Measurements from ENCODE around the gene TCHP.

TCHP gene

DNA sequence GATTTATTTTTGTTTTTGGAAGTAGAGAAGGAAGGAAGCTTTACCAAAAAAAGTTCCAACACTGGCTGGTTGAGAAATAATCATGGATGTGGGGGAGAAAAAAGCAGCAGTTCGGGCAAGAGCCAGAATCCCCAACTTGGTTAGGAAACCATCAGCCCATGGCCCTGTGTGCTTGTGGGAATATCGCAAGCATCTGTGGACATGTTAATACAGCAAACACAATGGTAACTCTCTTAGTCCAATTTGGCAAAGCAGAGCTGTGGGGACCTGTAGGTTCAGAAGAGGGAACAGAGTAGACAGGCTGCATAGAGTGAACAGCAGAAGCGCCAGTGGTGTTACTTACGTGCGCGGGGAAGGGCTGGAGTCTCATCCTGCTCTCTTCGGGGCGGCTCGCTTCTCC lies 46.8 kb downstream of the TCHP start:
- H3K4me1 ChIP-seq (ENCODE audit: insufficient read depth, poor library complexity, severe bottlenecking), result peaks cover 6% of the 10 kb centered on the region
- H3K9me3 ChIP-seq (ENCODE audit: severe bottlenecking), result no peaks in the 10 kb centered on the region
- DNase-seq (ENCODE audit: low spot score) (no peak), ATAC-seq (ENCODE audit: low read depth) (no peak)
- TF ChIP-seq, protein P1, sequence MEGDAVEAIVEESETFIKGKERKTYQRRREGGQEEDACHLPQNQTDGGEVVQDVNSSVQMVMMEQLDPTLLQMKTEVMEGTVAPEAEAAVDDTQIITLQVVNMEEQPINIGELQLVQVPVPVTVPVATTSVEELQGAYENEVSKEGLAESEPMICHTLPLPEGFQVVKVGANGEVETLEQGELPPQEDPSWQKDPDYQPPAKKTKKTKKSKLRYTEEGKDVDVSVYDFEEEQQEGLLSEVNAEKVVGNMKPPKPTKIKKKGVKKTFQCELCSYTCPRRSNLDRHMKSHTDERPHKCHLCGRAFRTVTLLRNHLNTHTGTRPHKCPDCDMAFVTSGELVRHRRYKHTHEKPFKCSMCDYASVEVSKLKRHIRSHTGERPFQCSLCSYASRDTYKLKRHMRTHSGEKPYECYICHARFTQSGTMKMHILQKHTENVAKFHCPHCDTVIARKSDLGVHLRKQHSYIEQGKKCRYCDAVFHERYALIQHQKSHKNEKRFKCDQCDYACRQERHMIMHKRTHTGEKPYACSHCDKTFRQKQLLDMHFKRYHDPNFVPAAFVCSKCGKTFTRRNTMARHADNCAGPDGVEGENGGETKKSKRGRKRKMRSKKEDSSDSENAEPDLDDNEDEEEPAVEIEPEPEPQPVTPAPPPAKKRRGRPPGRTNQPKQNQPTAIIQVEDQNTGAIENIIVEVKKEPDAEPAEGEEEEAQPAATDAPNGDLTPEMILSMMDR (IDR thresholded peaks at IDR 0.05; ENCODE audit: poor library complexity, severe bottlenecking), result no peak
- no peaks in the 10 kb centered on the region for H3K27me3 ChIP-seq (ENCODE audit: insufficient read depth, poor library complexity, severe bottlenecking)
- H3K36me3 ChIP-seq (ENCODE audit: low read depth), result peaks cover 54% of the 10 kb centered on the region
- no peak overlapping the region for H3K27ac ChIP-seq (ENCODE audit: poor library complexity, severe bottlenecking)
- no peak overlapping the region for H3K4me3 ChIP-seq (ENCODE audit: severe bottlenecking)

DNA sequence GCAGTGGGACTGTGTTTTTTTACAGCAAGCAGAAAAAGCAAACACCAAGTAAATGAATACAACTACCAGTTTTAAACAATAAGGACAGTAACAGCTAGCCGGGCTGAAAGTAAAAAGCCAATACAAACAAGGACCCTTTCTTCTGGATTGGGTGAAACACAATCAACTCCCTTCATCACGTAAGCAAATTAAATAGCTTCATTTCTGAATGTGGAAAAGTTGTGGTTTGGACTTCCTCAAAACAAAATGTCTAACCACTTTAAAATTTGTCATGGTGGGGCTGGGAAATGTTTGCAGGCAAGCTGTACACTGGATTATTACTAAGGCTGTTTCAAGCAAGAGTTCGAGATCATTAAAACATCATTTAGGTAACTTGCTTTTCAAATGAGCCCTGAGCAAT lies 47.4 kb downstream of the TCHP start:
- peaks cover 61% of the 10 kb centered on the region for H3K36me3 ChIP-seq (ENCODE audit: low read depth)
- no peak overlapping the region for H3K4me3 ChIP-seq (ENCODE audit: severe bottlenecking)
- TF ChIP-seq, protein P1 (IDR thresholded peaks at IDR 0.05; ENCODE audit: poor library complexity, severe bottlenecking), result no peak
- no peaks in the 10 kb centered on the region for H3K9me3 ChIP-seq (ENCODE audit: severe bottlenecking)
- peaks cover 6% of the 10 kb centered on the region for H3K4me1 ChIP-seq (ENCODE audit: insufficient read depth, poor library complexity, severe bottlenecking)
- ATAC-seq (ENCODE audit: low read depth) (no peak), DNase-seq (ENCODE audit: low spot score) (no peak)
- H3K27ac ChIP-seq (ENCODE audit: poor library complexity, severe bottlenecking), result no peak overlapping the region
- H3K27me3 ChIP-seq (ENCODE audit: insufficient read depth, poor library complexity, severe bottlenecking), result no peaks in the 10 kb centered on the region

DNA sequence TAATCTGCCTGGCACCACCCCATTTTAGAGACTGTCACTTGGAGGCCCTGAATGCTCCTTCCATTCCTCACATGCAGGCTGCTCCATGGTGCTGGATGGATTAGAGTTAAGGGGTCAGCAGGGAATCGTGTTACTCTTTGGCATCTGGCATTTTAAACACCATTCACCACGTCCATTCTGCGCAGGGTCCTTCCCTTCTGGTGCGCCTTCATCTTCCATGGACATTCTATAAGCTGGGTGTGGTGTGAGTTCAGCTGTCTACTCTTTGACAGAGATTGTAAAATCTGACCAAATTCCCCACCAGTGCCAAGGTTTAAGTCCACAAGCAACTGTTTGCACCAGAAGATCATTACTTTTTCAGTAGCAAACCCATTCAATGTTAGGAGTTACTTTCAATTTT lies 48.3 kb downstream of the TCHP start:
- no peak for ATAC-seq (ENCODE audit: low read depth)
- H3K9me3 ChIP-seq (ENCODE audit: severe bottlenecking), result no peaks in the 10 kb centered on the region
- H3K4me1 ChIP-seq (ENCODE audit: insufficient read depth, poor library complexity, severe bottlenecking), result peaks cover 6% of the 10 kb centered on the region
- DNase-seq (ENCODE audit: low spot score), result no peak
- H3K27me3 ChIP-seq (ENCODE audit: insufficient read depth, poor library complexity, severe bottlenecking), result no peaks in the 10 kb centered on the region
- peaks cover 69% of the 10 kb centered on the region for H3K36me3 ChIP-seq (ENCODE audit: low read depth)
- H3K4me3 ChIP-seq (ENCODE audit: severe bottlenecking), result no peak overlapping the region
- no peak overlapping the region for H3K27ac ChIP-seq (ENCODE audit: poor library complexity, severe bottlenecking)
- TF ChIP-seq, protein P1 (IDR thresholded peaks at IDR 0.05; ENCODE audit: poor library complexity, severe bottlenecking), result no peak

DNA sequence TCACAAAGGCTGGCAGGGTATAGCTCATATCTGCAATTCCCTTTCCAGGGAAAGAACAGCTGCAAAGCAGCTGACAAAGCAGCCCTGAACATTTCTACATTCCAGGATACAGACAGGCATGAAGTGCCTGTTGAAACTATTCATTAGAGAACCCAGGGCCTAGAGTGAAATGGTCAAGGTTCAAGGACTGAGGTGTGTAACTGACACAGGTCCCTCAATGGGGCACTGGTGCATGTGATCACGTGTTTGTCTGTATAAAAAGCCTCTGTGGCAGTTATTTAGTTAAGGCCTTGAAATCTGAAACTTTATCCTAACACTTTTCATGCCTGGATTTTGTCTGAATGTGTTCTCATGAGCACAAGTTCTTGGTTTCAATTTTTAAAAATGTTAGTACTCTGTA lies 49.0 kb downstream of the TCHP start:
- Histone ChIP-seq H3K27ac (ENCODE audit: poor library complexity, severe bottlenecking) (no peak overlapping the region), H3K4me3 (ENCODE audit: severe bottlenecking) (no peak overlapping the region), H3K36me3 (ENCODE audit: low read depth) (peaks cover 73% of the 10 kb centered on the region), H3K9me3 (ENCODE audit: severe bottlenecking) (no peaks in the 10 kb centered on the region), H3K4me1 (ENCODE audit: insufficient read depth, poor library complexity, severe bottlenecking) (peaks cover 6% of the 10 kb centered on the region), H3K27me3 (ENCODE audit: insufficient read depth, poor library complexity, severe bottlenecking) (no peaks in the 10 kb centered on the region)
- DNase-seq (ENCODE audit: low spot score), result no peak
- TF ChIP-seq, protein P1 (IDR thresholded peaks at IDR 0.05; ENCODE audit: poor library complexity, severe bottlenecking), result no peak
- no peak for ATAC-seq (ENCODE audit: low read depth)

DNA sequence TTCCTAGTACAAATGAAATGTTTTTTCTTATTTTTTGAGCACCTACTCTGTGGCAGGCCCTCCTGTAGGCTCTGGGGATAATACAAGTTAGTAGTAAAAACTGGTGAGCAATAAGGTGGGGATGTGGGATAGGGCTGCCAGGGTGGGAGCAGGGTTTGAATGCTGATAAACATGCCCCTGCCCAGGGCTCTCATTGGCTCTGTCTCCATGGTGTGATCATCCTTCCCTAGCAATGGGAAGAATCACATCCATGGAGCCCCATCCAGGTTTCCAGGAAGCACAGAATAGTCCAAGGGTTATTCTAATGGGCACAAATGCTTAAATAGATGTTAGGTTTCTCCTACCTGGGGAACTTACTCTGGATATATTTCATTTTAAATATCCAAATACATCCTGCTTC lies 50.6 kb downstream of the TCHP start:
- DNase-seq (ENCODE audit: low spot score) (no peak), ATAC-seq (ENCODE audit: low read depth) (no peak)
- peaks cover 6% of the 10 kb centered on the region for H3K4me1 ChIP-seq (ENCODE audit: insufficient read depth, poor library complexity, severe bottlenecking)
- H3K27me3 ChIP-seq (ENCODE audit: insufficient read depth, poor library complexity, severe bottlenecking), result no peaks in the 10 kb centered on the region
- peak overlapping the region; percentile 62 for H3K27ac ChIP-seq (ENCODE audit: poor library complexity, severe bottlenecking)
- peaks cover 64% of the 10 kb centered on the region for H3K36me3 ChIP-seq (ENCODE audit: low read depth)
- TF ChIP-seq, protein P1 (IDR thresholded peaks at IDR 0.05; ENCODE audit: poor library complexity, severe bottlenecking), result no peak
- no peak overlapping the region for H3K4me3 ChIP-seq (ENCODE audit: severe bottlenecking)
- H3K9me3 ChIP-seq (ENCODE audit: severe bottlenecking), result no peaks in the 10 kb centered on the region

Measured in RWPE2 (cell line).